Mammary epithelial cell (primary cell): ENCODE data around the gene CNST.

Source experiments
- CTCF ChIP-seq, 2 donors: IDR thresholded peaks in 1 of 2; conservative IDR thresholded peaks in 1 of 2; 2 replicates each; pipeline ENCODE4 v1.5.1; 2011 to 2012; ENCODE audit warnings: inconsistent platforms in 2 of 2, low read length in 2 of 2, mild to moderate bottlenecking in 2 of 2, control low read depth in 1 of 2, low read depth in 1 of 2; ENCODE audit not compliant: insufficient read depth in 1 of 2; ENCODE audit errors: extremely low read depth in 1 of 2
- EZH2 ChIP-seq: IDR thresholded peaks from 2 replicates; pipeline ENCODE4 v1.6.1; 2012; ENCODE audit warnings: low read length, inconsistent platforms, borderline replicate concordance

GRCh38 chr1:246540738-246541491 lies 25.3 kb upstream of the CNST start:
- TF ChIP-seq EZH2 (no peak), CTCF (conservative IDR thresholded peaks at IDR 0.05 in 1 of 2, IDR thresholded peaks at IDR 0.05 in 1 of 2; ENCODE audit: extremely low read depth in 1 of 2, insufficient read depth in 1 of 2, low read depth in 1 of 2, low read length in 2 of 2) (no peak)
